GM21423 (cell line): ENCODE results near the gene OR6J1.
"Not testable (repeated sequence)": the region's sequence is repeated elsewhere in the genome, so short reads cannot be mapped to it uniquely, and the experiment has no call there.

ENCODE experiments used
- ATAC-seq: cut with Tn5 transposase; IDR thresholded peaks from one replicate; pipeline ENCODE4 v1.9.1; 2021; ENCODE audit warnings: mild to moderate bottlenecking, moderate library complexity; ENCODE audit not compliant: unreplicated experiment

OR6J1 gene

DNA sequence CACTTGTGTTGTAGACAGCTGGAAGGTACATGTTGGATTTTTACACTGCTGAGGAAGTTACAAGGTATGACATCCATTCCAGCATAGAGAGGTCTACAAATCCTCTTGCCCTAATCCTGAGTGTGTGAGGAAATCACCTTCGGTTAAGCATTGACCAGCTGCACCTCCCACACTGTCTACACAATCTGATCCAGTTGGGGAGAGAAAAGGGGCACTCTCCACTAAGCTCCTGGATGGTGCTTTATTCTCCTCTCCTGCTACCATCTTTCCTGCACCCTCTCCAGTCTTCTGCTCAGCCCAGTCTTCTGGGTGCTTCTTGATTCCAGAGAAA, at the start of gene OR6J1:
TSS of gene OR6J1 (minus strand) at position 48 of the 331 bp plus-strand sequence. CDS start 9,541 bp downstream, outside the sequence.
- no peak for ATAC-seq

DNA sequence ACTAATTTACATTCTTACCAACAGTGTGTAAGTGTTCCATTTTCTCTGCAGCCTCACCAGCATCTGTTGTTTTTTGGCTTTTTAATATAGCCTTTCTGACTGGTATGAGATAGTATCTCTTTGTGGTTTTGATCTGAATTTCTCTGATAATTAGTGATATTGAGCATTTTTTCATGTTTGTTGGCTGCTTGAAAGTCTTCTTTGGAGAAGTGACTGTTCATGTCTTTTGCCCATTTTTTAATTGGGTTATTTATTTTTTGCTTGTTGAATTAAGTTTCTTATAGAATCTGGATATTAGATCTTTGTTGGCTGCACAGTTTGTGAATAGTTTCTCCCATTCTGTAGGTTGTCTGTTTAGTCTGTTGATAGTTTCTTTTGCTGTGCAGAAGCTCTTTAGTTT, 48.0 kb upstream of the OR6J1 start:
- no peak for ATAC-seq

DNA sequence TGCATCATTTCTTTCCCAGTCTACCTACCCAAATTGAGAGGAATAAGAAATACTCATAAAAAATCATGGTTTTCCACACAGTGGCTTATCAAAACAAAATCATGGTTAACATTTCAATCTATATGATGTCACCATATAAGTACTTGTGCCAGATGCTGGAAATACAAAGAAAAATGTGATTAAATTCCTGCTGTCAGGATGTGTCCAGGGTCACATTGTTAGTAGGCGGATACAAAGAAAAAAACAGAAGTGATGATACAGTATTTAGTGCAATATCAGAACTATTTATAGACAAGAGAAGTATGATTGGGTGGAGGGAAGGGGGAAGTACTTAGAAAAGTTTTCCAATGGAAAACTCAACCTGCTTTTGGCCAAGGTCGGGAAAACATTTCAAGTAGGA, 47.0 kb upstream of the OR6J1 start:
- ATAC-seq = no peak

- ATAC-seq = no peak
Observed at GRCh38 chr14:22689199-22689598, 45.0 kb upstream of the OR6J1 start.

GRCh38 chr14:22687969-22688368, 43.8 kb upstream of the OR6J1 start:
- not testable (repeated sequence) for ATAC-seq

- ATAC-seq = not testable (repeated sequence)
Observed at GRCh38 chr14:22686176-22686611, 42.0 kb upstream of the OR6J1 start.

DNA sequence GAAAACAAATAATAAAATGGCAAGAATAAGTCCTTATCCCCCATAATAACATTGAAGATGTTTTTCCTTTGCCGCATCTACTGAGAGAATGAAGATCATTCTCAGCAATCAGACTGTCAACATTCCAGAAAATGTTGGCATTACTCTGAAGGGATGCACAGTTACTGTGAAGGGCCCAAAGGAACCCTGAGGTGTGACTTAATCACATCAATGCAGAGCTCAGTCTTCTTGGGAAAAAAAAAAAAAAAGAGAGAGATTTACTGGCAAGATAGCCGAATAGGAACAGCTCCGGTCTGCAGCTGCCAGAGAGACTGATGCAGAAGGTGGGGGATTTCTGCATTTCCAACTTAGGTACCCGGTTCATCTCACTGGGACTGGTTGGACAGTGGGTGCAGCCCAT, 41.3 kb upstream of the OR6J1 start:
- ATAC-seq = no peak

- ATAC-seq = not testable (repeated sequence)
Observed at GRCh38 chr14:22683428-22683827, 39.3 kb upstream of the OR6J1 start.

GRCh38 chr14:22678221-22678620, 34.1 kb upstream of the OR6J1 start:
- no peak for ATAC-seq

GRCh38 chr14:22677551-22677950, 33.4 kb upstream of the OR6J1 start:
- not testable (repeated sequence) for ATAC-seq

DNA sequence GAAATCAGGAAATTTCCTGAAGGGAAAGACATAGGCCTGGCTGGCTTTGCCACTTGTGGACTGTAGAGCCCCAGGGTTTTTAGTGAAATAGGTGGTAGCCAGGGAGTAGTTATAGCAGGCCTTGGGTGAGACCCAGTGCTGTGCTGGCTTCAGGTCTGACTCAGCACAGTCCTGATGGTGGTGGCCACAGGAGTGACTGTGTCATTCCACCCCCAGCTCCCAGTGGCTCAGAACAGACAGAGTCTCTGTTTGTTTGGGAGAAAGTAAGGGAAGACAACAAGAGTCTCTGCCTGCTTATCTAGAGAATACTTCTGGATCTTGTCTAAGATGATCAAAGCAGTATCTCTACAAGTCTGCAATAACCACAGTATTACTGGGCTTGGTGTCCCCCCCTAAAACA, 27.5 kb upstream of the OR6J1 start:
- ATAC-seq = no peak

GRCh38 chr14:22668863-22669262, 24.7 kb upstream of the OR6J1 start:
- no peak for ATAC-seq

DNA sequence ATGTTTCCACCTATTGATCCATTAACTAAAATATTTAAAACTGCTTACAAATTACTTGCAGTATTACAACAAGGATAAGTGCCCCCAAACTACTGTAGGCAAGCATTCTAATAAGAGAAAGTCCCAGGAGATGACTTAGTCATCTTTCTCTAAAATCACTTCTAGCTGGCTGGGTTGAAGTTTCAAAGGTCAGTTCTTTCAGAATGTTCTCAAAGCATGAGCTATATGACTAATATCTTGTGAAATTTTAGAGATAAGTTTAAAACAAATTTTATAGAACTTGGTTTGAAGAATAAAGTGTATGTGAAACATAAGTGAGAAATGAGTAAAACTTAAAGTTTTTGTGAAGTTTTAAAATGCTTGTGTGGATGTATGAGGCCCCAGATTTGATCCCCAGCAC, 24.3 kb upstream of the OR6J1 start:
- no peak for ATAC-seq

DNA sequence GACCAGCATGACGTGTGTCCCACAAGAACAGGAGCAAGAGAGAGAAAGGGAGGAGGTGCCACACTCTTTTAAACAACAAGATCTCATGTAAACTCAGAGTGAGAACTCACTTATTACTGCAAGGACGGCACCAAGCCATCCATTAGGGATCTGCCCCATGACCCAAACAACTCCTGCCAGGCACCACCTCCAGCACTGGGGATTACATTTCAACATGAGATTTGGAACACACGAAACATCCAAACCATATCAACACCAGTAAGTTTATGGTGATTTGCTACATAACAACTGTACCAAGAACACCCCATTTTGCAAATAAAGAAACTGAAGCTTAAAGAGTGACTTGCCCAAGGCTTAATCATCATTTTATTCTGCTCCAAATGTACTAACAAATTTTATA, 23.7 kb upstream of the OR6J1 start:
- ATAC-seq = no peak

- ATAC-seq = no peak
Observed at GRCh38 chr14:22666203-22666893, 22.2 kb upstream of the OR6J1 start.

- ATAC-seq = no peak
Observed at GRCh38 chr14:22664261-22664660, 20.1 kb upstream of the OR6J1 start.

- ATAC-seq = no peak
Observed at GRCh38 chr14:22660654-22661053, 16.5 kb upstream of the OR6J1 start.

DNA sequence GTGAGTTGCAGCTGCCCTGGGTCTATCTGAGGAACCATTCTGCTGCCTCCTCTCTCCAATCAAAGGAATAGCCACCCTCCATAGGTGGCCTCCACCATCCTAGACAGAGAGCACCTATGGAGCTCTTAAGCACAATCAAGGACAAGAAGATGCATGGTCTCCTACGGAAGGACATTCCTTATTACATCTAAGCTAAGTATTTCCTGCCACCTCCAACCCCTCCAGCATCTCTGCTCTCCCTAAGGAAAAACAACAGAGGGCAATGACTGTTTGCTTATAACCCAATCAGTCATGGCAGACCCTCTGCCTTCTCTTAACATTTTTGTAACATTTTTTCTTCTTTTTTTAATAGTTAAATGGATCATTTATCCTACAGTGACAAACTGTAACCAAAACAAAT, 14.8 kb upstream of the OR6J1 start:
- ATAC-seq = no peak

DNA sequence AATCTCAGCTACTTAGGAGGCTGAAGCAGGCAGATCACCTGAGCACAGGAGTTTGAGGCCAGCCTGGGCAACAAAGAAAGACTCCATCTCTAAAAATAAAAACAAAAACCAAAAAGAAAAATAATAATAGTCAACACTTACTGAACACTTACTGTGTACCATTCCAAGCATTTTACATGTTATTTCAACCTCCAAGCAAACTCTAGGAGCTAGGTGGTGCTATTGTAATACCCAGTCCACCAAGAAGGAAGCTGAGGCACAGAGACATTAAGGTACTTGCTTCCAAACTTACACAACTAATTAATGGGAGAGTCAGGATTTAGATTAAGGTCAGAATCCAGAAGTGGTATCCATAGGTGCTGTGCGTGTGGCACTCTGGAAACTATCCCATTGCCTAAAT, 13.7 kb upstream of the OR6J1 start:
- no peak for ATAC-seq

- no peak for ATAC-seq
Observed at GRCh38 chr14:22656945-22657731, 13.0 kb upstream of the OR6J1 start.

DNA sequence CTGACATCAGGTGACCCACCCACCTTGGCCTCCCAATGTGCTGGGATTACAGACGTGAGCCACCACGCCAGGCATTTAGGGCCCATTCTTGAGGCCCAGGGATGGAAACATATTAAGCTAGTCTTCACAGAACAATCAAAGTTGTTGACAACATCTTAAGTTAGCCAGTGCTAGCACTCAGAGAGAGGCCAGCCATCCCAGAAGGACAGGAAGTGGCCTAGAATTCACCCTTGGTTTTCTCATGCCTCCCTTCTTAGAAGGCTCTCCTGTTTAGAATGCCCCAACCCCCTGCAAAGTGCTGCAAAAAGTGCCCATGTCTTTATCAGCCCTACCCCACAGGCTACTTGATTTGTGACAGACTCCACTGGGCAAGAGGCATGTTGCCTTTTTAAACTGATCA, 12.1 kb upstream of the OR6J1 start:
- no peak for ATAC-seq

DNA sequence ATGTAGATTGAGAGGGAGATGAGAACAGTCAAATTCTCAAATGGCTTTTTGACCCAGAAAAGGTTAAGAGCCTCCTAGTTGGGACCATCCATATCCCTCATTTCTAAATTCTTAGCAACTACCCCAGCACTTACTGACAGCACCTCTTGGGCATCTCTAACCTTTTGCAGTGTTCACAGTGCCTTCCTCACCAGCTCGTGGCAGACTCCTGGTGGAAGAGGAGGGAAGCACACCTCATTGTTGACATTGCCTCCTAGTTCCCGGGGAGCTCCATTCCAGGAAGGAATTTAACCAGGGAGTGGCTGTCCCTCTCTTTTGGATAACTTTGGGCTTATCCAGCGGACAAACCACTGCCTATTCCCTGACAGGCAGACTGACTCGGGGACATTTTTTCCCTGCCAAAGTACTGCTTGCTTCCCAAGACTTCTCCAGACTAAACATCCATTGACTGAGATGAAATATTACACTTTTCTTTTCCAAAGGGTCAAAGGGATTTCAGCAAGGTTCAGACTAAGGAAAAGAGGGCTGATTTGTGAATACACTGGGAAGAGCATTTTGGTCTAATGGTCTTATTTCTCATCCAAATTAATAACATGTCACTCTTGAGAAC, 9.0 kb upstream of the OR6J1 start:
- ATAC-seq = no peak
